Measurements from ENCODE around the gene SYNE2.

The SYNE2 gene

DNA sequence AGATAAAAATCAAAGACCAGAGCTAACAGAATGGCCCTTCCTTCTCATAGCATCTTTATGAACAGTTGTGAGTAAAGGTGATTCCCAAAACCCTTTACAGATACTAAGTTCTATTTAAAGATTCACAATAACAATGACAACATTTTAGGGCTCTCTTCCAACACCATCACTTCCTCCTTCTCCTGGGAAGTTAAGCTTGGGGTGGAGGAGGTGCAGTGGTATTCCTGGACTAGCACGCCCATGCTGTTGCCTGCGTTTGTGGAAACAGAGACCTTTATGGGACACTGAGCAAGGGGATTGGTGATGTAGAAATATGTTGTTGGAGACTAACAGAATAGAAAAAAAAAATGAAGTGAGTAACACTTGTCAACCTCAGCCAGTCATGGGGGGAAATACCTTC lies 22.5 kb downstream of the SYNE2 start:
- DNase-seq, result no peak

- DNase-seq, result no peak
Observed at GRCh38 chr14:63877550-63877939, 24.7 kb downstream of the SYNE2 start.

GRCh38 chr14:63878052-63878451 lies 25.2 kb downstream of the SYNE2 start:
- no peak for DNase-seq

GRCh38 chr14:63878792-63879191 lies 26.0 kb downstream of the SYNE2 start:
- no peak for DNase-seq

DNA sequence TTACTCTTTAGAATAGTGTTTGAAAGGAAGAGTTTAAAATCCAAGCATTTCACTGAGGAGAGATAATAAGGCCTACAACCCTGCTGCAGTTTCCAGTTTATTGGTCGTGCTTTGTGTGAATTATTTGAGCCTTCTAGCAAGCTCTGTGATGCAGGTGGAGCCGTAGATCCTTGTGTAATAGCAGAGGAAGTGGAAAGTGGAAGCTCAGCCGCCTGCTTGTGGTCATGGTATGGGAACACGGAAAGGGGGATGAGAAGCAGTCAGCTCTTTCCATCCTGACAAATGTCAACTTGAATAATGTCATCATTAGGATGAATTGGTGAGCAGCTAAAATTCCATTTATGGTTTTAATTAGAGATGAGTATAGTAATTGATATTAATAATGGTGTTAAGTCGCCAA lies 29.1 kb downstream of the SYNE2 start:
- no peak for DNase-seq

GRCh38 chr14:63887899-63888298 lies 35.1 kb downstream of the SYNE2 start:
- DNase-seq, result no peak

GRCh38 chr14:63890553-63890952 lies 37.7 kb downstream of the SYNE2 start:
- no peak for DNase-seq

GRCh38 chr14:63891148-63891975 lies 38.6 kb downstream of the SYNE2 start:
- no peak for DNase-seq

DNA sequence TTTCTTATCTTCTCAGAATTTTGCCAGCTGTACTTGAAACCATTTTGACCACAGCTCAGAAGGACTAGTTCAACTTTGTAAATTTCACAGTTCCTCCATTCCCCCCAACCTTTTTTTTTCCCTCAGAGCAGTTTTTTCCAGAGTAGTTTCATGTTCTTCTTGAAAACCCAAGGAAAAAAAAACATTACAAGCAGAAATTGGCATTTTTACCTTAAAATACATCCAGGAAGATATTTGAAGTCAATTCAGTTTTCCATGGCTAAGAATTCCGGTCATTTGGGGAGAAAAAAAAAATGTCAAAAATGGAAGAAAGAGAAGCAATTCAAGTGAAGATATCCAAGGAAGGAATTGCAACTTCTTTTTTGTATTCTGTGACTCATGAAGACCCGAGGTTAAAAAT lies 39.5 kb downstream of the SYNE2 start:
- no peak for DNase-seq

GRCh38 chr14:63893701-63894458 lies 41.1 kb downstream of the SYNE2 start:
- DNase-seq, result no peak

GRCh38 chr14:63895510-63895909 lies 42.7 kb downstream of the SYNE2 start:
- DNase-seq, result no peak

DNA sequence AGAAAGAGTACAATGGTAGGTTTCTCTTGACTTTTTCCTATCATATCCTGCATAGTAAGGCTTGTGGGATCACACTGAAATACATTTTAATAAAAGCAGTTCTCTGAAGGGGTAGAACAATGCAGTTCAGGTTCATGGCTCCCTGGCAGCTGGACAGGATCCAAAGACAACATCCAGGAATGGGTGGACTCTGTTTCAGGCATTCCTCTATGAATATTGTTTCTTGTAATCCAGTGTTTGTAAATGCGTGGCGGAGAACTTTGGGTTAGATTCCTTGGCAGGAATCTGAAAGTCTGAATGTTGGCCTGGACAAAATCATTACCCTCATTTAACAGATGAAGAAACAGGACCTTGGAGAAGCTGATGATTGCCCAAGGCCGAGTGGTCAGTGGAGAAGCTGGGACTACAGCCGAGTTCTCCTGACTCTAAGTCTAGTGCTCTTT lies 43.5 kb downstream of the SYNE2 start:
- DNase-seq, result peak in 1 of 2 experiments; percentile 18

- DNase-seq, result no peak
Observed at GRCh38 chr14:63897721-63898163, 44.9 kb downstream of the SYNE2 start.

GRCh38 chr14:63899953-63900352 lies 47.1 kb downstream of the SYNE2 start:
- DNase-seq, result no peak

GRCh38 chr14:63901434-63902085 lies 48.8 kb downstream of the SYNE2 start:
- DNase-seq, result no peak

- DNase-seq, result no peak
Observed at GRCh38 chr14:63902375-63902976, 49.7 kb downstream of the SYNE2 start.

DNA sequence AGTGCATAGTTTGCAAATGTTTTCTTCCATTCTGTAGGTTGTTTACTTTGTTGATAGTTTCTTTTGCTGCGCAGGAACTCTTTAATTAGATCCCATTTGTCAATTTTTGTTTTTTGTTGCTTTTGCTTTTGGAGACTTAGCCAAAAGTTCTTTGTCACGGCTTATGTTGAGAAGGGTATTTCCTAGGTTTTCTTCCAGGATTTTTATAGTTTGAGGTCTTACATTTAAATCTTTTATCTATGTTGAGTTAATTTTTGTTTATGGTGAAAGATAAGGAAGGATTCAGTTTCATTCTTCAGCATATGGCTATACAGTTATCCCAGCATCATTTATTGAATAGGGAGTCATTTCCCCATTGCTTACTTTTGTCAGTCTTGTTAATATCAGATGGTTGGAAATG lies 51.9 kb downstream of the SYNE2 start:
- DNase-seq, result no peak

- no peak for DNase-seq
Observed at GRCh38 chr14:63905370-63905769, 52.6 kb downstream of the SYNE2 start.

- no peak for DNase-seq
Observed at GRCh38 chr14:63908667-63909264, 56.0 kb downstream of the SYNE2 start.

DNA sequence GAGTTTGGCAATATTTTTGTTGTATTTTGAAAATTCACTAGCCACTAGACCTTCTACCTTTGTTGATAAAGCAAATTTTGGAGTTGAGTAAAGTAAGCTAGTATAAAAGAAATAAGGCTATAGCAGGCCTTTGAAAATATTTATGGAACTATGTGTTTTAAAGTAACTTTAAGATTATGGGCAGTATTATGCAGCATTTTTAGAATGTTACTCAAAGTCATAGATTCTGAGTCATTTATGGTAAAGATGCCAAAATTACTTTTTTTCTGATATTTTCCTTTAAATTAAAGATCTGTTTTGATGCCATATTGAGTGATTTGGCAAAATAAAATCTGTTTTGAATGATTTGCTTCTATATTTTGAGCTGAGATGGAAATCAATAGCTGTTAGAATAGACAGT lies 57.2 kb downstream of the SYNE2 start:
- DNase-seq, result no peak

GRCh38 chr14:63910583-63911363 lies 58.0 kb downstream of the SYNE2 start:
- DNase-seq, result no peak

DNA sequence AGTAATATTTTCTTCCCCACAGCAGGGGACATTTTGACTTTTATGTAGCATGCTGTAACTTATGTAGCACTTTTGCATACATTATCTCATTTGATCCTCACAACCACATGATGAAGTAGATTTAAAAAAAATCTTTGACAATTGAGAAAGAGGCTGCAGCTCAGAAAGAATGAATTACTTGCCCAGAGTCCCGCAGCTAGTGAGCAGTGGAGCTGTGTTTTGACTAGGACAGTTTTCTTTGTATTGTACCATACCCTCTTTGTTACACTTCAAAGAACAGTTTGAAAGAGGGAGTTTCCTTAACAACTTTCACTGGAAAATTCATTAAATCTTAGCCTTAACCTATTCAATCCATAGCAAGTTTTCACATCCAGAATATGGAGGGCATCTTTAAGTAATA lies 58.6 kb downstream of the SYNE2 start:
- DNase-seq, result no peak
